Activated CD4-positive, alpha-beta T cell treated with anti-CD3 and anti-CD28 coated beads for 48 hours (primary cell): Measurements from ENCODE around the gene SPTB.

Experiments used
- DNase-seq: peaks from one replicate; pipeline ENCODE4 v3.0.0-alpha.2; 2020

Gene SPTB

DNA sequence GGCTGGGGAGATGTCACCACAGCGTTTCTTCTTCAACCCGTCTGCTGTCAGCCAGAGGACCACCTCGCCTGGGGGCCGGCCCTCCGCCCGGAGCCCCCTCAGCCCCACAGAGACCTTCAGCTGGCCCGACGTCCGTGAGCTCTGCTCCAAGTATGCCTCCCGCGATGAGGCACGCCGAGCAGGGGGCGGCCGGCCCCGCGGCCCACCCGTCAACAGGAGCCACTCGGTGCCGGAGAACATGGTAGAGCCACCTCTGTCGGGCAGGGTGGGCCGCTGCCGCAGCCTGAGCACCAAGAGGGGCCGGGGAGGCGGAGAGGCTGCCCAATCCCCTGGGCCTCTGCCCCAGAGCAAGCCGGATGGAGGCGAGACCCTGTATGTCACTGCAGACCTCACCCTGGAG lies 136.6 kb downstream of the SPTB start:
- DNase-seq = no peak

DNA sequence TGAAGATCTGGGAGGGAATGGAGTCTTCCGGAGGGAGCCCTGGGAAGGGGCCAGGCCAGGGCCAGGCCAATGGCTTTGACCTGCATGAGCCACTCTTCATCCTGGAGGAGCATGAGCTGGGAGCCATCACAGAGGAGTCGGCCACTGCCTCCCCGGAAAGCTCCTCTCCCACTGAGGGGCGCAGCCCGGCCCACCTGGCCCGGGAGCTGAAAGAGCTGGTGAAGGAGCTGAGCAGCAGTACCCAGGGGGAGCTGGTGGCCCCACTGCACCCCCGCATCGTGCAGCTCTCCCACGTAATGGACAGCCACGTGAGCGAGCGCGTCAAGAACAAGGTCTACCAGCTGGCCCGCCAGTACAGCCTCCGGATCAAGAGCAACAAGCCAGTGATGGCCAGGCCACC lies 137.7 kb downstream of the SPTB start:
- no peak for DNase-seq

DNA sequence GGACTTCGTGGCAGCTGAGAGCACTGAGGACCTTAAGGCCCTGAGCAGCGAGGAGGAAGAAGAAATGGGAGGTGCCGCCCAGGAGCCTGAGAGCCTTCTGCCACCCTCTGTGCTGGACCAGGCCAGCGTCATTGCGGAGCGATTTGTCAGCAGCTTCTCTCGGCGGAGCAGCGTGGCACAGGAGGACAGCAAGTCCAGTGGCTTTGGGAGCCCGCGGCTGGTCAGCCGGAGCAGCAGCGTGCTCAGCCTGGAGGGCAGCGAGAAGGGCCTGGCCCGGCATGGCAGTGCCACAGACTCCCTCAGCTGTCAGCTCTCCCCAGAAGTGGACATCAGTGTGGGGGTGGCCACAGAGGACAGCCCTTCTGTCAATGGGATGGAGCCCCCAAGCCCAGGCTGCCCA lies 138.5 kb downstream of the SPTB start:
- no peak for DNase-seq

DNA sequence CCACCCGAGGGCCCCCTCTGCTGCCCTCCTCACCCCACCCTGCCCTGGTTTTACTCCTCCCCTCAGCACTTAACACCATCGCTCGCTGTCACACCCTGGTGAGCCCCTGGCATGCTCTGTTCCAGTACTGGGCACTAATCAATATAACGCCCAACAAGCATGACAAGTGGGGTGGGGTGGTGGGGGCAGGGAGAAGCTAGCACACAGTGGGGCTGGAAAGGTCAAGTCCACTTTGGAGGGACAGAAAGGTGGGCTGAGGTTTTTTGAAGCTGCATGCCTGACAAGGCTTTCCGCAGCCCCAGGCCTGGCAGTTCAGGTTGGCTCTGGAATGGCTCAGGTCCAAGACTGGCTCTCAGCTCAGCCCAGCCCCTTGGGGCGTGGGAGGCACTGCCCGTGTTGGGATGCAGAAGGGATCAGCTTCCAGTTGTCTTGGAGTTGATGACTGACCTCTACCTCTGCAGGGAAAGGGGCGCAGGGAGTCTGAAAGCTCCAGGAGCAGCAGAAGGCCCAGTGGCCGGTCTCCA lies 141.4 kb downstream of the SPTB start:
- DNase-seq = no peak

DNA sequence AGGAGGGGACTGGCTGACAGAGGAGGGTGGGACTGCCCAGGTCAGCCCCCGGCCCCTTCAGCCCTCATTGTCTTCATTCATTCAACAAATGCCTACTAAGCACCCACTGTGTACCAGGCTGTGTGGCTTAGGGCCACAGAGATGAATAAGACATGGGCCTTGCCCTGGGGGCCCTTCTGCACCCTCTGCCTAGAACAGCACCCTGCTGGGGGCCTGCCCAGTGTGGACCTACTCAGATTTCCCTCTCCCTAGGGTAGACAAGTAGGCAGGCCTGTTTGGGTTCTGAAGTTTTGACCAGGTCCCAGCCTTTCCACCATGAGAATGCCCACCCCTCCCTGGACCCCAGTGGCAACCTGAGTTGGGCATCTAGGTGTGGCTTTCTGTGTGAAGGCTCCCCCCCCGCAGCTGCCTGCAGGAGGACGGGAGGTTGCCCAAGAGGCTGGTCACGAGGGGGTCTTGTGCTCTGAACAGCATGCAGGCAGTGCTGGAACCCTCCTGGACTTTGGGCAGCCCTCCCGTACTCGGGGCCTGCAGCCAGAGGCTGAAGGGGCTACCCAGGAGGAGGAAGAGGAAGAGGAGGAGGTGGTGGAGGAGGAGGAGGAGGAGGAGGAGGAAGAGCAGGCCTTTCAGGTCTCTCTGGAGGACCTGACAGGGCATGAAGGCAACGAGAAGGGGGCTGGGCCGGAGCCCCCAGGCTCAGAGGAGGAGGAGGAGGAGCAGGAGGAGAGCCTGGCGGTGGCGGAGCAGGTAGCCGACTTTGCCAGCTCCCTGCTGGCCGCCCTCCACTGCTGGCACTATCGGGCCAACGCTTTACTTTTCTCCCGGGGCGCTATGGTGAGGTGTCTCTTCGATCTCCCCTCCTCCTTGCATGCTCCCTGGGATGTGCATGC lies 142.1 kb downstream of the SPTB start:
- no peak for DNase-seq

DNA sequence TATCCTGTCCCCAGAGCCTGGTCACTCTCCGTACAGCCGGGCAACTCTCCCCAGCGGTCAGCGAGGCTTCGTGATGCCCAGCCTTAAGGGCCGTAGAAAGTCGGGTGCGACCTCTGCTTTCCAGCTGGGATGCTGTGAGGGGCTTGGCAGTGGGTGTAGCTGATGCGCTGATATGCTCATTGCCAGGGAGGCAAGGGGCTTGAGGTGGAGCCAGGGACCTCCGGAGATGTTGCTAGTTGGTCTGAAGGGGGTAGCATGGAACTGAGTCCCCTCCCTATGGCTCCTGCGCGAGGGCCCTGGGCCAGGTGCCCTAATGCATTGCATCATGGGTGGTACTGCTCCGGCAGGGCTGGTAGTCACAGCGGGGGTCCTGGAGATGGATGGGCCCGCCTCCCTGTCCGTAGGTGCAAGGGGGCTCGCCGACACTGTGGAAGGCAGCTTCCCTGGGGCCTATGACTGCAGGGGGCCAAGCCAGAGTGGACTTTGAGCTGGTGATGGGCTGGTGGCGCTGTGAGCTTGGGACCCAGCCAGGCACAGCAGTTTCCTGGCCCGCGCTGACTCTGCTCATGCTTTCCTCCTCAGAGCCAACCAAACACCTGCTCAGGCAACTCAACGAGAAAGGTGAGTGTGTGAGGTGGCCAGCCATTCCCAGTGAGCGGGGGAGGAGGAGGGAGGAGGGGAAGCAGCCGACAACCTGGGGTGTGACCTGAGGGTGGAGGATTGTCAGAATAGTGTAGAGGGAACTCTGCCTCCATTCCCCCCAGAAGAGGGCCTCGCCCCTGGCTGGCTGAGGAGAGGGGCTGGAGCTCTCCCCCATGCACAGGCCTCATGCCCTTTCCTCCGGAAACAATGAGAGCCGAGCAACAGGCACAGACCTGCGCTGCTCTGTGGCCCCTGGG lies 143.2 kb downstream of the SPTB start:
- no peak for DNase-seq

DNA sequence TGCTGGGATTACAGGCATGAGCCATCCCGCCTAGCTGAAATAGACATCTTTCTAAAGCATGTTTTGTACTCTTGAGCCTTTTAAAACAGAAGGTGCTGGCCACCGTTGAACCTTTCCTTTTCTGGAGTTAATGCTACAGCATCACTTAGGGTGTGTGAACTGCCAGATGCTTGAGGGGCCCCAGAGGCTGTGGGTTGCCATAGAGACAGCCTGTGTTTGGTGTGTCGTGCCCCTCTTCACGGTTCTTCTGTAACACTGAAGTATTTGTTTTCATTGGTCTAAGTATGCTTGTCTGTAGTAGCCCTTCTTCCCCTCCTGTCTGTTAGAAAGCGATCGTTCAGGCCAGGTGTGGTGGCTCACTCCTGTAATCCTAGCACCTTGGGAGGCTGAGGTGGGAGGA lies 144.7 kb downstream of the SPTB start:
- no peak for DNase-seq

DNA sequence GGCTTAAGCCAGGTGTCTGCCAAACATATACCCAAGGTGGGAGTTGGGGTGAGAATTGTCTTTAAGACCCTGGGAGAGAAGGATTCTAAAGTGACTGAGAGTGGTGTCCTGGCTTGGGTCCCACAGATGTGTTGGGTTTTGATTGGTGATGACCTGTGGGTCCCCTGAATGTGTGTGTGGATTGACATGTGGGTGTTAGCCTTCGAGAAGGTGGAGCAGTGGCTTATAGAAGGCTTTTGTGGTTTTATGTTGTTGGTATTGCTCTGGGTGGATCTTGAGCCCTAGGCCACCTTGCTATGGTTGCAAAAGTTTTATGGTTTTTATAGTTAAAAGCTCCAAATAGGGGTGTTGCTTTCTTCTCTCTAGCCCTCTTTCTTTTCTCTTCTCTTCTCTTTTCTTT lies 145.8 kb downstream of the SPTB start:
- no peak for DNase-seq

DNA sequence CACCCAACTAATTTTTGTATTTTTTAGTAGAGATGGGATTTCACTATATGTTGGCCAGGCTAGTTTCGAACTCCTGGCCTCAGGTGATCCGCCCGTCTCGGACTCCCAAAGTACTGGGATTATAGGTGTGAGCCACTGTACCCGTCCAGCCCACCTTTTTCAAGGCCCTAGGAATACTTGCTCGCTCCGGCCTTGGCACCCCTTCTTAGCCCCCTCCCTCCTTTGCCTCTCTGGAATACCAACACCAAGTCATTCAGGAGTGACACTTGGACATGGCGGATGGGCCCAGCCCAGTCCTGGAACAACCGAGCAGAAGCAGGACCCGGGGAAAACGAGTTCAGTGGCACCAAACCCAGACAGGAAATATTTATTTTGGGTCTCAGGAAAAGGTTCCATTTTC lies 146.4 kb downstream of the SPTB start:
- DNase-seq = no peak

DNA sequence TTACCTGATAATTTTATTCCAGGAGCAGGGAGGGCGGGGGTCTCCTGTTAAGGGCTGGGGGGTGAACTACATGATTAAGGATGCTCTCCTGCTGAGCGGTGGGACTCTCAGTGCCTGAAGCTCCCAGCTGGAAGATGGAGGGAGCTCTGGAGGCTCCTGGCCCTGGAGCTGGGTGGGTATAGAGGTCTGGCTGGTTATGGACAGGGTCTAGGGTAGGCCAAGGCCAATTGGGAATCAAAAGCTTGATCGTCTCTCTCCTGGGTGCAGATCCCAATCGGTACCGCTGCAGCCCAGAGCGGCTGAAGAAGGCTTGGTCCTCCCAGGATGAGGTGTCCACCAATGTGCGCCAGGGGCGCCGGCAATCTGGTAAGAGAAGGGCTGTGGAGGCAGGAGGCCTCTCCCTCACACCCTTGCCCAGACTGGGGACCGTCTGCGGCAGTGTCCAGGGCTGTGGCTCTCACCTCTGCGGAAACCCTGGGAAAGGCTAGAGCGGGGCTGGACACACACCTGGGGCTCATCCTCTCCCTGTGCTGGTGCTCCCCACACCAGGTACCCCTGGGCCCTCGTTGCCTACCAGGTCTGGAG lies 147.1 kb downstream of the SPTB start:
- DNase-seq = no peak

DNA sequence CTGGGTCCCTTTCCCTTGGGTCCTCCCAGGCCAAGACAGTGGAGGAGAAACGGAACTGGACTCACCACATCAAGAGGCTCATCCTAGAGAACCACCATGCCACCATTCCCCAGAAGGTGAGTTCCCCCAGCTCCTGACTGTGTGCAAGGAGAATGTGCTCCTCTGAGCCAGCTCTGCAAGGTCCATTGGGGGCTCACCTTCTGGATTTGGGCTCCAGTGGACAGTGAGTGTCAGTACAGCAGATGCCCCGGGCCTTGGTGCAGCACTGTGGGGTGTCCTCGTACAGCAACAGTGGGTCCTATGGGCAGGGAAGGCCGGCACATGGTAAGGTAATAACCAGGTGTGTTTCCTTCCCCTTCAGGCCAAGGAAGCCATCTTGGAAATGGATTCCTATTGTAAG lies 147.6 kb downstream of the SPTB start:
- no peak for DNase-seq

DNA sequence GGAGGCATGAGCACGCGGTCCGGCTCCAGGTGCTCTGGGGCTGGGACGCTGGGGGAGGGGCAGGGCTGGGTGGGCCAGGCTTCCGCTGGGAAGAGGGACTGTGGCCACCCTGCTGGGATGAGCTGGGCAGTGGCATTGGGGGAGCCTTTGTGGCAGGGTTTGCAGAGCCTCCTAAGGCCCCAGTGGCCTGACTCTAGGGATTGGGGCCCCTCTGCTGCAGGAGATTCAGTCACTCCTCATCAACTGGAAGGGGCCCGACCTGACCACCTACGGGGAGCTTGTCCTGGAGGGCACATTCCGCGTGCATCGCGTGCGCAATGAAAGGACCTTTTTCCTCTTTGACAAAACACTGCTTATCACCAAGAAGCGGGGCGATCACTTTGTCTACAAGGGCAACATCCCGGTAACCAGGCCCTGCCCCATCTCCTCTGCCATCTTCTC lies 148.5 kb downstream of the SPTB start:
- DNase-seq = no peak

DNA sequence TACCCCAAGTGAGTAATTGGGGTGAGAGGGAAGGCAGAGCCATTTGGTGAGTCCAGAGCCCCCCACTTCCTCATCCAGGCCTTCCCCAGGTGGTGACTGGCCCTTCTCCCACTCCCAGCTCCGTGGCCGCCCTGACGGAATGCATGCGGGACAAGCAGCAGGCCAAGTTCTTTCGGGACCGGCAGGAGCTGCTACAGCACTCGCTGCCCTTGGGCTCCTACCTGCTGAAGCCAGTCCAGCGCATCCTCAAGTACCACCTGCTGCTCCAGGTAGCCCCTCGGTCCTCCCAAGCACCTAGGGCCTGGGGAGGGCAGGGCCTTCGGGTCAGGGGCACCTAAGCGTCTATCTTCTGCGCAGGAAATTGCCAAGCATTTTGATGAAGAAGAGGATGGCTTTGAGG lies 149.0 kb downstream of the SPTB start:
- no peak for DNase-seq

DNA sequence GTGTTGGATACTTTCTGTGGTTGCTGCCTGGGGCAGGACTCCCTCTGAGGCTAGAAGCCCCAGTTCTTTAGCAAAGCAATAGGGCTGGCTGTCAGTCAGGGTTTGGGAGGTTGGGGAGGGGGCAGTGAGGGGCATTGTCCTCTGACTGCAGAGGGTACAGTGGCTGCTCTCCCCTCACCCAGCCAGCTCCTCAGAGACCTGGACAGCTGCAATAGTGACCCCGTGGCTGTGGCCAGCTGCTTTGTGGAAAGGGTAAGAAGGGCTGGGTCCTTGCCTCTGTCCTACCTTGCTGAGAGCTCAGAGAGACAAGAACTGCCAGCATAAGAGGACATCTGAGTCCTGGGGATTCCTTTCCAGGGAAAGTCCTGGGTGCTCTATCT lies 149.7 kb downstream of the SPTB start:
- DNase-seq = no peak

DNA sequence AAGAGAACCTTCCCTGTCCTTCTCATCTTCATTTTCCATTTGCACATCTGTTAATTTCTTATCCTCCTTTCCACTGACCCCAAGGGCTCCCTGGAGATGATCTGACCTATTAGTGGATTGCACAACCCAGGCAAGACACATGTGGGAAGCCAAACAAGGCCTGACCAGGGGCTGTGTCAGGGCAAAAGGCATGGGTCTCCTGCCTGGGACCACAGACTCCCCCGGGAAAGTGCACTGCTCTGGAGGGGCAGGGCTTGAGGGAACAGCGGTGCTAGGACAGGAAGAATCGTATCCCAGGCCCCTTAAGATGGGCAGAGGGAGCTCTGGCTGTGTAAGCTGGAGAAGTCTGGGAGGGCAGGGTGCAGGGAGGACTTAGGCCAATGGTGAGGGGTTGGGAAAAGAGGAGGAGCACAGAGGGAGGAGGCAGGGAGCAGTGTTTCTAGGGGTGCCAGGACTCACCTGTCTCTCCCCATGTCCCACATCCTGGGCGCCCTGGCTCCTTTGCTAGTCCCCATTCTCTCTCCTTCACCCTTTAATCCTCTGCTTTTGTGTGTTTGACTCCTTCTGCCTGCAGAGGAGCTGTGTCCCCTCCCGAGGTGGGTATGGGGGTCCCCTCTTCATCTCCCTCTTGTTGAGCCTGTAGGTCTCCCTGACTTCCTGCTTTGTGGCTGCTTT lies 150.2 kb downstream of the SPTB start:
- no peak for DNase-seq

DNA sequence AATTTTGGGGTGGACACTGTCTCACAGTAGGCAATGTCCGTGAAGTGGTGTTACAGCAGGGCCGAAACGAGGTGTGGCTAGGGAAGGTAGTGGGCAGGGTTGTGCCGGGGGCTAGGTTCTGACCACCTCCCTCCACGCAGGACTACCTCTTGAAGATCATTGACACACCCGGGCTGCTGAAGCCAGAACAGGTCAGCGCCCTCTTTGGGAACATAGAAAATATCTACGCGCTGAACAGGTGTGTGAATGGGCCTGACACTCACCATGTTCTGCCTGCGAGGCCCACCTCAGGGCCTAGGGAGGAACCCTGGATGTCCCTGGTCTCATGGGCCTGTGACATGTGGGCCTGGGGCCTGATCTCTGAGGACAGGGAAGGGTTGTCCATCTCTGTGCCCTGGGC lies 150.9 kb downstream of the SPTB start:
- DNase-seq = no peak

DNA sequence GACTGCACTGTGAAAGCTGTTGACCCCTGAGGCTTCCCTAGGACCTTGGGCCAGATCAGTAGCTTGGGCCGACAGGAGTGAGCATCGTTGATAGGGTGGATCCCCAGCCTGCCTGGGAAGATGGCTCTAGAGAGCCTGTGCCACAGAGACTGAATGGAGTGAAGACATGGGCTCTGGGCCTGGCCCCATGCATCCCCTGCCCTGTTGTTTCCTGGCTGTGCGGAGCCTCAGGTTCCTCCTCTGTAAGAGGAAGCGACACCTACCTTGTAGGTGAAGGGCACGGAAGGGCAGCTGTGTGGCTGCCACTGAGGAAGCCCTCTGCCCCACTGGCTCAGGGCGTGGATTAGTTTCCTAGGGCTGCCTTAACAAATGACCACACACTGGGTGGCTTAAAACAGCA lies 151.6 kb downstream of the SPTB start:
- no peak for DNase-seq

DNA sequence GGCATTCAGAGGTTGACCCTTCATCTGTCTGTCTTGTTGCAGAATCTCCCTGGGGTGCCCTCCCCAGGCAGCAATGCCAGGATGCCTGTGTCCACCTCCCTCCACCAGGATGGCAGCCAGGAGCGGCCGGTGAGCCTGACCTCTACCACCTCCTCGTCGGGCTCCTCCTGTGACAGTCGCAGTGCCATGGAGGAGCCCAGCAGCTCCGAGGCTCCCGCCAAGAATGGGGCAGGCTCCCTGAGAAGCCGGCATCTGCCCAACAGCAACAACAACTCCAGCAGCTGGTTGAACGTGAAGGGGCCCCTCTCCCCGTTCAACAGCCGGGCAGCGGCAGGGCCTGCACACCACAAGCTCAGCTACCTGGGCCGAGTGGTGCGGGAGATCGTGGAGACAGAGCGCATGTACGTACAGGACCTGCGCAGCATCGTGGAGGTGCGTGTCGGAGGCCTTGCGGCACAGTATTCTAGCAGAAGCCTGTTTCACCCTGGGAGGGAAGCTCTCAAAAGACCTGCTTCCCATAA lies 152.1 kb downstream of the SPTB start:
- no peak for DNase-seq

DNA sequence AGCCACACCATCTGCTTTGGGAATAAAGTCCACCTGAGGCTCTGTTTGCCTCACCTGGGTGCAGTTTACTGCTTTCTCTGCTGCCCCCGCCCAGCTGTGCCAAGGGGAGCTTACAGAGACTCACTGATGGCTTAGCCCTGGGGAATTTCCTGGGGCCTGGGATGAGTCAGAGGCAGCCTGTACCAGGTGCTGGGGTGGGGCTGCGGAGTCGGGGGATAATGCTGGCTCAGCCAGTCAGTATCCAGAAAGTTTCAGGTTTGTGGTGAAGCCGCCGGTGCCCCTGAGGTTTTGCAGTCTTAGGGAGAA lies 153.2 kb downstream of the SPTB start:
- DNase-seq = peak; percentile 40

DNA sequence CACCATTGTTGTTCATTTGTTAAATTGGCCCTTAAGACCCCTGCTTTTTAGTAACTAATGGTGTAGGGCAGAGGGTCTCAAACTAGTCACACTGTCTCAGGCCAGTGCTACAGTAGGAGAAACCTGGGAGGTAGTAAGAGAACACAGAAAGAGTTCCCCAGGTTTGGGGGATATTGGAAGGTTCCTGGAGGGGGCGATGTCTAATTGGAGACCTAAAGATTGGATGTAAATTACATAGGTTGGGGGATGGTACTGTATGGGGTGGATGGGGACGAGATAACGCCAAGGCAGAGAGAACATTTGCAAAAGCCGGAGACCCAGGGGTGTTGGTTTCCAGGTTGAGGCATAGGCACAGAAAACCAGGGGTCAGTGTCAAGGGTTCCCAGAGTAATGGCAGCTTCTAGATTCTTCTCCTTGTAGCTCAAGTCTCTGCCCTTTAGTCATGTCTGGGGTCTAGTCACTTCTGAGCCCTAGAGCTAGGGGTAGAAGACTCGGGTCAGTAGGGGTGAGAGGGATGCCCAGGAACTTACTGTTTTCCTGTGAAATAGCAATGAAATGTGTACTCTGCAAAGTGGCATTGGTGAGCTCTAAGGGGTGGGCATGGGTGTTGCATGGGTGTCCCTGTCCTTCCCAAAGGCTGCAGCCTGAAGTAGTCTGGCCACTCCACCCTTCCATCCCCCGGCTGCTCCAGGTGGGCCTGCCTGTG lies 153.7 kb downstream of the SPTB start:
- DNase-seq = no peak

DNA sequence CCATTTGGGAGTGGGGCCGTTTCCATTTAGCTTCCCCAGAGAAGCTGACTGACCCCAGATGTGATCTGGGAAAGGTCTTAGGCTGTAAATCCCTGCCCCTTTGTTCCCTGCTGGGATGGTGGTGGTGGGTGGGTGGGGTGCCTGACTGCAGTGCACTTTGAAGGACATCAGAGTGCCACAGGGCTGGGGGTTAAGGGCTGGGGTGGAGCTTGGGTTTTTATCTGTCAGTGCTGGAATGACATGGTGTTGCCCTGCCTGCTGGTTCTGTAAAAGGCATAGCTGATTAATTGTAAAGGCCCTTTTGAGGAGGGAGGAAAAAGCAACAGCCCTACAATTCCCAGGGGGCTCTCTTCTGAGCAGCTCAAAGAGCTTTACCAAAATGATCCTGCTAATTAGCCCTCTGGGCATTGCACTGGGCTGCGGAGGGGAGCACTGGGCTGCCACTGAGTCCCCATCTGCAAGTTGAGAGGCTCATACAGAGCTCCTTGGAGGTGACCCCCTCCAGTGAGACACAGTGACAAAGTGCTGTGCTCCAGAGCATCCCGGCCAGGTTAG lies 154.4 kb downstream of the SPTB start:
- DNase-seq = no peak

DNA sequence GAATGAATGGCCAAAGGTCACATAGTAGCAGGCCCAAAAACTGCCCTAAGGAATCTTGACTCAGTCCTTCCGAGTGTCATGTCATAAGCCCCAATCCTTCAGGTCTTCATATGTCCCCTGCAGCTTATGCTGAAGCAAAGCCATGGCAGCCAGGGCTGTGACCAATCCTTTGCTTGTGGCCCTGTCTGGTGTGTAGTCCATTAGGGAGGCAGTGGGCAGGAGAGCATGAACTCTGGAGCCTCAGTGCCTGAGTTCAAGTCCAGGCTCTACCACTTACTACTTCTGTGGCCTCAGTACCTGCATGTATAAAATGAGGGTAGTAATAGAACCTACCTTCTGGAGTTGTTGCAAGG lies 155.2 kb downstream of the SPTB start:
- DNase-seq = no peak
